GM19372 (cell line): ENCODE measurements around the gene PAN3.
A peak's percentile ranks its signal among the peaks of the same experiment; 100 is the strongest.

ENCODE experiments used
- ATAC-seq: cut with Tn5 transposase; IDR thresholded peaks from one replicate; pipeline ENCODE4 v1.9.1; 2021; ENCODE audit warnings: mild to moderate bottlenecking, low read depth, moderate library complexity; ENCODE audit not compliant: unreplicated experiment

The PAN3 gene

DNA sequence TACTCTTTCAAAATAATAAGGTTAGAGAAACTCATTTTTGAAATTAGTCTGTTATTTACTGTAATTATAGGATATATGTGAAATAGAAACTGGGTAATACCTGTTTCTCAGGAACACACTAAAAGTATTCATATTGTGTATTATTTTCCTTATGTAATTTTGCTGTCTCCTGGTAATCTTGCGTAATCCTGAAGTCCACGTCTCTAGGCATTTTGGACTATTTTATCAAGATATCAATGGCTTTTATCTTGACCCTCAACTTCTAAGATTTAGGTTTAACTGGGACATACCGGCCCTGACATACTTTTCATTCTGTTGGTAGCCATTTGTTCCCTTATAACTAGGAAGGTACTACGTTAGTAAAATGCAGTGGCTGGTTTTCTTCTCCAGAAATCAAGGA lies 80.3 kb downstream of the PAN3 start:
- no peak for ATAC-seq

DNA sequence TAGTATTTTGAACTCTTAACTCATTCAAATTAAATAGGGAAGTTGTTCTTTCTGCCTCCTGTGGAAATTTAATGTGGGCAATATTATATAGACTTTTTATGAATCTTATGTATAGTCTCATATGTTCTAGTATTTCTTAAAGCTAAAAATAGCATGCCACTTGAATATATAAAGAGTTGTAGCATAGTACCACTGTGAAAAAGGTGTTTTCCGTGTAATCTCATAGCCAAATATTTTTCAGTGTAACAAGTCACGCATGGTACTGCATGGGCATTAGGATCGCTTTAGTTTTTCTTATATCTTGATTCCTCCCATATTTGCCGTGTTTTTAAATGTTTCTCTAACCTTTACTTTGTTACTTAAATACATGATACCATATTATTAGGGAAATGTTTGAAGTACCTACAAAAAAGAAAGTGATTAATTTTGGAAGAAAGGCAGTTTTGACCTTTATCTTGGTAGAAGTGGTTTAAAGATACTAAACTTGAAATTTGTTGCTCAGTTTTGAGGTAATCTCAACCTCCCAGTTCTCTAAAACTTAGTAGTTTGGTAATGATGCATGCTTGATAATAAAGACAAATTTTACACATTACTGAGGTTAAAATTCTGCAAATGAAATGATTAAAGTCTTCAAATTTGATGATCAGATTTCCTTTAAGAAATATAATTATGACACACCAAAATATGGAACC lies 81.2 kb downstream of the PAN3 start:
- no peak for ATAC-seq

DNA sequence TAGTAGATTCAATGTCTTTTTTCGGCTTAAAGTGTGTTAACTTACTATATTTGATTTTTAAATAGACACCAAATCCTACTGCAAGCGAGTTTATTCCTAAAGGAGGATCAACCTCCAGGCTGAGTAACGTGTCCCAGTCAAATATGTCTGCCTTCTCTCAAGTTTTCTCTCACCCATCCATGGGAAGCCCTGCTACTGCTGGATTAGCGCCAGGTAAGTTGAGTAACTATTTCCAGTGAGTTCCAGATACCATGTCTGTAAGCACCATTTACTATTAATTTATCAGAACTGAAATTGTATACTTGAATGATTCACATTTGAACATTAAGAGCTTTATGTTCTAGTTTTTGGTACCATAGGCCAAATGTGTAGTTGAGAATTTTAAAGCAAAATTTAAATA lies 81.8 kb downstream of the PAN3 start:
- no peak for ATAC-seq

DNA sequence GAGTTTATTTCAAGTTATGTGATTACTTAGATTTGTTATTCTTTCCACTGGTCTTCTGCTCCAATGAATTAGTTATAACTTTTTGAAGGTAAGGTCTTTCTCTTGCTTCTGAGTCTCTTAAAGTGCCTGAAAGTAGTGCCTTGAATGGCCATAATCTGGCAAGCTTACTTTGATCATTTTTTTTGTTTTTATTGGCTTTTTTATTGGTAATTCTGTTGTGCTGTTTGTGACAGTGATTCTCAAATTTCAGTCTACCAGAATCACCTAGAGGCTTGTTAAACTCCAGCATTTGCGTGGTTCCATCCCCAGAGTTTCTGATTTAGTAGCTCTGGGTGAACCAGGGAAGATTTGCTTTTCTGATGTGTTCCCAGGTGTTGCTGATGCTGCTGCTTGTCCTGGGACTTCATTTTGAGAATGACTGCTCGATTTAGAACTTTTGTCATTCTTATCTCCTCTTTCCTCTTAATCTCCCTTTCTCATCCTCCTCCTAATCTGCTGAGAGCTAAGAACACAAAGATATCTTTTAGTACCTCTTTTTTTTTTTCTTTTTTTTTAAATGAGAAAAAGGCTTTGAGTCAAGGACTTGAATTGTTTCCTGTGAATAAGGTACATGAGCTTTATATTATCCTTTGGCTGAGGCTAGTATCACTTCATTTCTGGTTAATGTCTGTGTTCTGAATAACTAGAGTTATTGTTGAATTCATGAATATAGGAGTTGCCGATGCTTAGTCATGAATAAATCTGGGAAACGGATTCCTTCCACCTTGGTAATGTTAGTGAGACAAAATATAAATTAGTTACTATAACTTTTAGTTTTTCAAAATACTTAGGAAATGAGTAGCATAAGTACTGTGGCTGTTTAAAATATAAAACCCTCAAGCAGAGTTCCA lies 91.4 kb downstream of the PAN3 start:
- ATAC-seq = no peak

DNA sequence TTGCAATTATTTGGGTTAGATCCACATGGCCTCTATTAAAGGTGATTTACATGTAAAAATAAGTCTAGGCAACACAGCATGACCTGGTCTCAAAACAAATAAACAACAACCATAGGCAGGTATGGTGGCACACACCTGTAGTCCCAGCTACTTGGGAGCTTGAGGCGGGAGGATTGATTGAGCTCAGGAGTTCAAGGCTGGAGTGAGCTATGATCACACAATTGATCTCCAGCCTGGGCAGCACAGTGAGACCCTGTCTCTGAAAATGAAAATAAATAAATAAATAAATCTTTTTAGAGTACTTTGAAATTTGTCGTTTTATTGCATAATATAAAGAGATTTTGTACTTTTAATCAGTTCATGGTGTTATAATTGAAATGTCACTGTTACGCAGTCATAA lies 93.3 kb downstream of the PAN3 start:
- ATAC-seq = no peak

DNA sequence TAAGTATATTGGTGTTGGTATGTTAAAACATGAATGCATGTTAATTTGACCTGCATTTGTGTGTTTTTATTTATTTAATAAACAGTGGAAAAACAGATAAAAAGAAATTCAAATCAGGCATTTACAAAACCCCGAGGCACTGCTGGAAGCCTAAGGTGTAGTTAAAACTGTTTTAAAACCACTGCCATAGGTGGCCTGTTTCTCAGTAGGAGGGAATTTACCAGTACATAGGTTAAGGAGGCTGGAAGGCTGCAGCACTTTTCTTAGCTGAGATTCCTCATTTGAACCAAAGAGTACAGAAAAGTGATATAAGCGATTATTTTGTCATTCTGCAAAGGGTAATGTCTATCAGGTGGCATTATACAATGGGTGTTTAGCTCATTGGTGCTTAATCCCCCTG lies 99.6 kb downstream of the PAN3 start:
- no peak for ATAC-seq

DNA sequence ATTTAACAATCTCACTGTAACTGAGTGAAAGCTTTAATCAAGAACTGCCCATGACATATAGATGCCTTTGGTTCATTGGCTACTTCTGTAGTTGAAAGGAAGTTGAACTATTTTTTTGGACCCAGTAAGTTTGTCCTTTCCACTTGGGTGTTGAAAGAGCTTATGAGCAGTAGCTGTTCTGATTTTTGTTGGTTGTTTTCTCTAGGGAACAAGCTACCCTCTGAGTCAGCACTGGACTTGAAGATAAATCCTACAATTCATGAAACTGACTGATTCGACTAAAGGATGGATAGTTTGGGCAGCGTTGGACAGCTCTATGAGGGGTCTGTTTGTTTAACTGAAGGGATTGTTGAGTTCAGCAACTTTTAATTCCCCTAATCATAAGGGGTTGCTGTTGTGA lies 101.0 kb downstream of the PAN3 start:
- ATAC-seq = no peak

DNA sequence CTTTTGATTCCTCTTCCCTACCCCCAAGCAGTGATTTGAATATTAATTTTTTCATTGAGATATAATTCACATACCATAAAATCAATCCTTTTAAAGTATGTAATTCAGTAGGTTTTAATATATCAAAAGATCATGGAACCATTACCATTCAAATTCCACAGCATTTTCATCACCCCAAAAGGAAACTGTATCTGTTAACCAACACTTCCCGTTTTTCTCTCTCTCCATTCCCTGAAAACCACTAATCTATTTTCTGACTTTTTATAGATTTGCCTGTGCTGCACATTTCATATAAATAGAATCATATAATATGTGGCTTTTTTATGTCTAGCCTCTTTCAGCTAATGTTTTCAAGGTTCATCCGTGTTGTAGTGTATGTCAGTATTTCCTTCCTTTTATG lies 107.1 kb downstream of the PAN3 start:
- ATAC-seq = no peak

DNA sequence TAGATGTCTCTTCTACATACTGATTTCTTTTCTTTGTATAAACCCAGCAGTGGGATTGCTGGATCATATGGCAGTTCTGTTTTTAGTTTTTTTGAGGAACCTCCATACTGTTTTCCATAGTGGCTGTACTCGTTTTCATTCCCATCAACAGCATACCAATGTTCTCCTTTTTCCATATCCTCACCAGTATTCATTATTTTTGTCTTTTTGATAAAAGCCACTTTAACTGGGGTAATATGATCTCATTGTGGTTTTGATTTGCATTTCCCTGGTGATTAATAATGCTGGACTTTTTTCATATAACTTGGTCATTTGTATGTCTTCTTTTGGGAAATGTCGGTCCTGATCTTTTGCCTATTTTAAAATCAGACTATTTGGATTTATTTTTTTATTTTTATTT lies 108.5 kb downstream of the PAN3 start:
- ATAC-seq = no peak

DNA sequence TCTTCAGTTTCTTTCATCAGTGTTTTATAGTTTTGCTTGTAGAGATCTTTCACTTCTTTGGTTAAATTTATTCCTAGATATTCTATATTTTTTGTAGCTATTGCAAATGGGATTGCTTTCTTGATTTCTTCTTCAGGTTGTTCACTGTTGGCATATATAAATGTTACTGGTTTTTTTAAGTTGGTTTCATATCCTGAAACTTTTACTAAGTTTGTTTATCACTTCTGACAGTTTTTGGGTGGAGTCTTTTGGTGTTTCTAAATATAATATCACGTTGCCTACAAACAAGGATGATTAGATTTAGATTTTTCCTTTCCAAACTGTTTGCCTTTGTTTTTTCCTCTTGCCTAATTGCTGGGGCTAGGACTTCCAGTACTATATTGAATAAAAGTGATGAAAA lies 109.7 kb downstream of the PAN3 start:
- no peak for ATAC-seq

DNA sequence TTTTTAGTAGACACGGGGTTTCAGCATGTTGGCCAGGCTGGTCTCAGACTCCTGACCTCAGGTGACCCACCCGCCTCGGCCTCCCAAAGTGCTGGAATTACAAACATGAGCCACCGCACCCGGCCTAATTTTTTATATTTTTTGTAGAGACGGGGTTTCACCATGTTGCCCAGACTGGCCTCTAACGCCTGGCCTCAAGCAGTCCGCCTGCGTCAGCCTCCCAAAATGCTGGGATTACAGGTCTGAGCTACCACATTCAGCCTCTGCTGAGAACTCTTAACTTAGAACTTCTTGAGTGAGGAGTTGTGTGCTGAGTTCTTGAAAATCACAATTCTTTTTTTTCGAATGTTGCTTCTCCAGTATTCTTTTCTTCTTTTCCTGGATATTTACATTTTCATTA lies 112.2 kb downstream of the PAN3 start:
- ATAC-seq = no peak

DNA sequence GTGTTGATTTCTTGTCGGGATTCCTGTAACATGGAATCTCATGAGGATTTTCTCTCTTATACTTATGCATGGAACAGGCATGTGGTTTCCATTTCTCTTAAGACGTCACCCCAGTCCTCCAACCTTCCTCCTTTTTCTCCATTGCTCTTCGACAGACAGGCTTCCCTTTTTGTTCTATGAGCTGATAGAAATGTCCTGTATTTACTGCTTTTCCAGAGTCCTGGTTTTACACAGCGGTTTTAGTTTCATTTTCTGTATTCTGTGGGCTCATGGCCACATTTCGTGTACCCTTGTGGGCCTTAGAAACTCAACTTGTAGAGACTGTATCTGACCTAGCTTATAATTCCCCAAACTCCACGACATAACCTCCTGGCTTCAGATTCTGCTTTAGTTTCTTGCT lies 113.1 kb downstream of the PAN3 start:
- no peak for ATAC-seq

DNA sequence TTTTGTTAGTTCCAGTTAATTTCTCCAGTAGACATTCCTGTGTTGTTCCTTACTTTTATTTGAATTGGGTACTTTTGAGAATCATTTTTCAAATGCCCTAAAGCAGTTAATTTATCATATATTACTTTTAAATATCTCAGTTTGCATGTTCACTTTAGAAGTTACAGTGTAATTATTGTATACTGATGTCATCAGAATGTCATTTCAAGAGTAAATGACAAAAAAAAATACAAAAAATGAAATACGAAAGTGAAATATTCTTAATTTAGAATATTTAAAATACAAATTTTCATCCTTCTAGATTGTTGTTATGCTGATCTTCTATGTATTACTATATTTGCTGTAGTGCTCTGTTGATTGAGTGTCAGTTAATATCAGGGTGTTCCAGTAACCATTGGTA lies 114.2 kb downstream of the PAN3 start:
- no peak for ATAC-seq

DNA sequence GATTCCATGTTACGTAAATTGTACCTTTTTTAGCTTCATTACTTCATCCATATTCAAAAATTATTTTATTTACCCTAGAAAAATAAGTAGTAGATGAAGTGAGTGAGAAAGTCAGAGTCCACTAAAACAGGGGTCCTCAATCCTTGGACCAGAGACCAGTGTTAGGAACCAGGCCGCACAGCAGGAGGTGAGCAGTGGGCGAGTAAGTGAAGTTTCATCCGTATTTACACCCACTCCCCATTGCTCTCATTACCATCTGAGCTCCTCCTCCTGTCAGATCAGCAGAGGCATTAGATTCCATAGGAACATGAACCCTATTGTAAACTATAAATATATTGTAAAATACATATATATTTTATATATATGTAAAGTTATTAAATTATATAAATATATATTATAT lies 119.0 kb downstream of the PAN3 start:
- ATAC-seq = no peak

DNA sequence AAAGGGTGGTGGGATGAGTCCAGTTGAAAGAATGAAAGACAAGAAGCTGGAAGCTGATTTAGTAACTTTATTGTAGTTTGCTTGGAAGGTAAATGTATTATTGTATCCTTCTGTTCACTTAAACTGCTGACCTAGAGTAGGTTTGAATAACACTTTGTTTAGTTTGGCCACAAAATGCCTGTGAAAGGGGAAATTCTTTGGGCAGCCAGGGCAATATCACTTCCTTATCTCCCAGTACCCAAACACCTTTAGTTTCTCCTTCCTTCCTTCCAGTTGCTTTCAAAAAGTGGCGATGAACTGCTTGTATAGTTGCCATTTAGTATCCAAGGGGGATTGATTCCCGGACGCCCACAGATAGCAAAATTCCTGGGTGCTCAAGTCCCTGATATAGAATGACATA lies 120.1 kb downstream of the PAN3 start:
- no peak for ATAC-seq

DNA sequence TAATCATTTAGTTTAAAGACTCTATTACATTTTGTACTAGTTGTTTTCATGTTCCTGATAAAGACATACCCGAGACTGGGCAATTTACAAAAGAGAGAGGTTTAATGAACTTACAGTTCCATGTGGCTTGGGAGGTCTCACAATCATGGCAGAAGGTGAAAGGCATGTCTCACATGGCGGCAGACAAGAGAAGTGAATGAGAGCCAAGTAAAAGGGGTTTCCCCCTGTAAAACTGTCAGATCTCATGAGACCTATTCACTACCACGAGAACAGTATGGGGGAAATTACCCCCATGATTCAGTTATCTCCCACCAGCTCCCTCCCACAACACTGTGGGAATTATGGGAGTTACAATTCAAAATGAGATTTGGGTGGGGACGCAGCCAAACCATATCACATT lies 129.2 kb downstream of the PAN3 start:
- ATAC-seq = no peak

DNA sequence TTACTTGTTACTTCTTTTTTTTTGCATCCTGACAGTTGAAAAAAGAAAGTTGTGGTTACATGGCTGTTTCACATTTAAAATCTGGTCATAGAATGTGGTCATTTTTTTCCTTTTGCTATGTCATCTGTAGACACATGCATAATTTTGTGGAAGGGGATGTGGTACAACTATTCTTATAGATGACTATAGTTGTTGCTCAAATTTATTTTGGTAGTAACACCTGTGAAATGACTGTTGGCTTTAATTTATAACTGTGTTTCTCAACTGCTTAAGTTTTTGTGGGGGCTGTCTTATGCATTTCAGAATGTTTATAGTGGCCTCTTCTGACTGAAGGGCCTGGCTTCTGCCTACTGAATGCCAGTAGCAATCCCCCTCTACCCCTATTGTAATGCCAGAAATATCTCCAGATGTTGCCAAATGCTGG lies 130.5 kb downstream of the PAN3 start:
- peak; percentile 100 for ATAC-seq

DNA sequence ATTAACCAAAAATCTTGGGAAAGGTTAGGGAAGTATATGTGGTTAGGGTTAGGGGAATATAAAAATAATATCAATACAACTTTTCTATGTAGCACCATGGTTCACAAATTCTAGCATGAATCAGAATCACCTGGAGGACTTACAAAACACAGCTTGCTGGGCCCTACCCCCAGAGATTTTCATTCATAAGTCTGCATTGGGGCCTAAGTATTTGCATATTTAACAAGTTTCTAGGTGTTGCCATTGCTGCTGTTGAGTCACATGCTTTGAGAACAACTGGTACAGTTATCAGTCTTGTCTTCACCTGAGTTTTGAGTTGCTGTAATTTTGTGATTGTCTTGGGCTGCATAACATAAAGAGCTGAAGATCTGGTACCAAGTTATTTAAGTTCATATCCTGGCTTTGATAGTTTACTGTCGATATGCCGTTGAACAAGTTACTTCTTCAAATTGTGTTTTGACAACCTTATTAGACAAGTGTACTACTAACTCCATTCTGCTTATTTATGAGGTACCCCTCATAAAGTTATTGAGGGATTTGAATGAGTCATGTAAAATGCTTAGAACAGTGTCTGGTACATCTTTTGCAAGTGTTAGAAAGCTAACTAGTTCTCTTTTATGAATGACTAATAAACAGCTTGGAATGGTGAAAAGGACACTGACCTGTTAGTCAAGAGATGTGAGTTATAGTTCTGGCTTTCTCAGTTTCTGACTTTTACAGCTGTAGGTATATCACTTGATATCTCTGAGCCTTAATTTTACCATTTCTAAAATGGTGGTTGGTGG lies 132.9 kb downstream of the PAN3 start:
- no peak for ATAC-seq

DNA sequence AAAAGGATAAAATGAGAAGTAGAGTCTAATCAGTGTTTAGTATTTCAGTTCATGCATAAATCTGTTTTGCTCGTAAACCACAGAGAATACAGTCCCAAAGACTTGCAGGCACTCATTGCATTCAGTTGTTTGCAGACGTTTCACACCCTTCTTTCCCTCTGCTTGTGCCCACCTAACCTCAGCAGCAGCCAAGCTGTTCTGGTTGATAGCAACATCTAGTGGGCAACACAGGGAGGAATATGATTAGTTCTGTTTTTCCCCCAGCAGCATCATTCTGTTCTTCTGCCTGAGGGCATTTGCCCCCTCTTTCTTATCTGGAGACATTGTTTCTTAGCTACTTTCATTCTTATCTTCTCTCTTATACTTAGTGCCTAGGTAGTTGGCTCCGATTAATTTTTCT lies 135.6 kb downstream of the PAN3 start:
- ATAC-seq = no peak

DNA sequence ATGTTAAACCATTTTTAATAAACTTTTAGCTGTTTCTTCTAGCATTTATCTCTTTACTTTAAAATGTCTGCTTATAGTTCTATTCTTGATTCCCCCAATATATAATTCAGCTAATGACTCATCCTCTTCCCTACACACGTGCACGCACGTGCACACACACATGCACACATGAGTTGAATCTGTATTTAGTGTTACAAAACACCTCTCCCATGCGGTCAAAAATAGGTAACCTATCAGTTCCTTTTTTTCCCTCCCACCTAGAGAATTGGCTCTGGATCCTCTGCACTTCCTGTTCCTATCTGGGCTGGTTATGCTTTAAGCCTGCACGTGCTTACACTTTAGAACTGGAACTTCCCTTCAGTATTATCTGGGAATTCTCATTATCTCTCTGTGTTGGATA lies 144.1 kb downstream of the PAN3 start:
- no peak for ATAC-seq

DNA sequence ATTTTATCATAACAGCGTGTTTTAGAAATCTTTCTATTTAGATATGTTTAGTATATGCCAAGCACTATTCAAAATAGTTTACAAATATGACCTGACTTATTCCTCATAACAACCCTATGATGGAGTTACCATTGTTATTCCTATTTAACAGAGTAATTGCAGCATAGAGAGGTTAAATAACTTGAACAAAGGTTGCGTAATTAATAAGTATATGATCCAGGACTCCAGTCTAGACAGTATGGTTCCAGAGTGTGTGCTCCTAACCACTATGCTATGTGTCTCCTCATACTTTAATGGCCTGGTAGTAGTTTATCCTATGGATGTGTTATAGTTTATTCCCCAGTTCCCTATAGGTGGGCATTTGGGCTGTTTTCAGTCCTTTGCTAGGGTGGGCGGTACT lies 145.3 kb downstream of the PAN3 start:
- no peak for ATAC-seq
